ENCODE data around the gene ABAT.
A peak's percentile ranks its signal among the peaks of the same experiment; 100 is the strongest.
"Not testable (repeated sequence)": the region's sequence is repeated elsewhere in the genome, so short reads cannot be mapped to it uniquely, and the experiment has no call there.

Gene ABAT

GRCh38 chr16:8649829-8650554 lies 24.4 kb upstream of the ABAT start:
- no peak for DNase-seq

GRCh38 chr16:8651958-8652357 lies 22.5 kb upstream of the ABAT start:
- not testable (repeated sequence) for DNase-seq

GRCh38 chr16:8655184-8655717 lies 19.2 kb upstream of the ABAT start:
- no peak for DNase-seq

GRCh38 chr16:8656376-8656775 lies 18.0 kb upstream of the ABAT start:
- DNase-seq: no peak

- peak; percentile 43 for DNase-seq
Observed at GRCh38 chr16:8660841-8661301, 13.5 kb upstream of the ABAT start.

GRCh38 chr16:8661703-8662102 lies 12.7 kb upstream of the ABAT start:
- no peak for DNase-seq

GRCh38 chr16:8663192-8664089 lies 11.0 kb upstream of the ABAT start:
- DNase-seq: no peak

- no peak for DNase-seq
Observed at GRCh38 chr16:8665529-8665928, 8.9 kb upstream of the ABAT start.

- no peak for DNase-seq
Observed at GRCh38 chr16:8667492-8667891, 6.9 kb upstream of the ABAT start.

GRCh38 chr16:8668113-8668512 lies 6.3 kb upstream of the ABAT start:
- no peak for DNase-seq

GRCh38 chr16:8669481-8669880 lies 4.9 kb upstream of the ABAT start:
- no peak for DNase-seq

- no peak for DNase-seq
Observed at GRCh38 chr16:8670014-8670560, 4.3 kb upstream of the ABAT start.

GRCh38 chr16:8673611-8674412 lies 605 bp upstream of the ABAT start:
- DNase-seq: no peak

GRCh38 chr16:8675183-8676159 lies 1.1 kb downstream of the ABAT start:
- no peak for DNase-seq

- DNase-seq: no peak
Observed at GRCh38 chr16:8676160-8676547, 1.7 kb downstream of the ABAT start.

GRCh38 chr16:8676737-8677375 lies 2.4 kb downstream of the ABAT start:
- no peak for DNase-seq

- no peak for DNase-seq
Observed at GRCh38 chr16:8677481-8677880, 3.1 kb downstream of the ABAT start.

GRCh38 chr16:8678068-8678927 lies 3.9 kb downstream of the ABAT start:
- no peak for DNase-seq

- no peak for DNase-seq
Observed at GRCh38 chr16:8679151-8679550, 4.7 kb downstream of the ABAT start.

Measured in NCI-H510A treated with DMSO at 0.1 percent for 48 hours (cell line).